ENCODE results near the gene CAPN1.

CAPN1 gene

GRCh38 chr11:65194564-65194963 lies 12.8 kb downstream of the CAPN1 start:
- DNase-seq (ENCODE audit: low spot score): no peak

DNA sequence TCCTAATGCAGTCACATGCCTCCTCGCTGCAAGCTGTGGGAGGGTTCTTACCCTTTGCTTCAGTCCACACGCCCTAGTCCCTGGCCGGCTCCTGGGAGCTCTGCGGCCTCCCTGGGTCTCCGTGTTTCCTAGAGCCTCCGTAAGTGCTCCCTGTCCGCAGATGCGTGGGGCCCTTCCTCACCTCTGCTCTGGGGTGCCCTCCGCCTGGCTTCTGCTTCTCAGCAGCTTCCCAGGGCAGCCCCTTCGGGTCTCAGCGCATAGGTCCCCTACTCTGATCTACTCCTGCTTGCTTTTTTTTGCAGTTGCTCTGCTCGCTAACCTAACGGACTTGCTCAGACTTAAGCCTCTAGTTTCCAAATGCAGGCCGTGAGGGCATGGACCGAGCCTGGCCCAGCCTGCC lies 22.4 kb downstream of the CAPN1 start:
- DNase-seq (ENCODE audit: low spot score): no peak

GRCh38 chr11:65204646-65205601 lies 23.2 kb downstream of the CAPN1 start:
- no peak for DNase-seq (ENCODE audit: low spot score)

- DNase-seq (ENCODE audit: low spot score): no peak
Observed at GRCh38 chr11:65205602-65205967, 23.9 kb downstream of the CAPN1 start.

GRCh38 chr11:65206441-65206841 lies 24.7 kb downstream of the CAPN1 start:
- no peak for DNase-seq (ENCODE audit: low spot score)

DNA sequence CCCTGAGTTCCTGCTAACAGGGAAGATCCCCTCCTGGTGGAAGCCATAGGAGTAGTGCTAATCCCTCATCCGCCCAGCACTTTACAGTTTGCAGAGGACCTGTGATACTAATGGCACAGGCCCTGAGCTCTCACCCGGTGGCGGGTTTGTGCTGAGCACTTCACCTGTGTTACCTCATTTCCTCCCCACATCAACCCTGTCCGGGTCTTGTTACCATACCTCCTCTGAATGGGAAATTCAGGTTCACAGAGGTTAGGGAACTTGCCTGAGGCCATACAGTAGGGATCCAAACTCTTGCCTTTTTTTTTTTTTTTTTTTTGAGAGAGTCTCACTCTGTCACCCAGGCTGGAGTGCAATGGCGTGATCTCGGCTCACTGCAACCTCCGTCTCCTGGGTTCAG lies 25.2 kb downstream of the CAPN1 start:
- no peak for DNase-seq (ENCODE audit: low spot score)

GRCh38 chr11:65207918-65208784 lies 26.4 kb downstream of the CAPN1 start:
- no peak for DNase-seq (ENCODE audit: low spot score)

DNA sequence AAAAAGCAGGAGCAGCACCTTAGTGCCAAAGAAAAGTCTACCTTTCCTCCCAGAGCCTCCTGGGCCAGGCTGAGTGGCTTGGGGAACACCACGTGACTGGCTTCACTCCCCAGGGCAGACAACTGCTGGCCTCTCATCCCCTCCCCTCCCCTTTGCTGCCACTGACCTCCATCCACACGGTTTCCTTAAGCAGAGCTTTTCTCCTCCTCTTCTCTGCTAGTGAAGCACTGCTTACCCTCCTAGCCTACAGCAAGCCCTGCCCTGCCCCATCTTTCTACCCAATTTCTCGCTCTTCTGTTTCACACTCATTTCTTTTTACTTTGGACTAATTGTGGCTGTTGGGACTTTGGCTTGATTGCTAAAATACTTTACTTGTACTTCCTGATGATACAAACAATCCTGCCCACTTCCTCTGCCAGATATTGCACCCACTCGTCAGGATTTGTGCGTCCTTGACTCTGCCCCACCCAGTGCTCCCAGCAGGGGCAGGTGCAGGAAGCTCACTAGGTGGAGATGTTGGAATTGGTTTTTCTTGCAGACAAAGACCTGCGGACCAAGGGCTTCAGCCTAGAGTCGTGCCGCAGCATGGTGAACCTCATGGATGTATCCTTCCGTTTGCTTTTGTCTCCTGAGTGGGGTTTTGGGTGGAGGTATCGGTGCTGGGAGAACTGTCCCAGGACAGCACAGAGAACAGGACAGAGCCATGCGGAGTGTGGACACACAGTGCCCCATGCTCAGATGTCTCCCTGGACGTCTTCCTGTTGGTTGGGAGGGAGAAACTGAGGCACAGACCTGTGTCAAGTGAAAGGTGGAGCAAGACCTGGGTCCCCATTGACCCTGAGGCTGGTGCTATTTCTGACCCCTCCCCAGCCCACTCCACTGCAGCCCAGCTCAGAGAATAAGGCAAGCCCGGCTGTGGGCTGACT lies 27.3 kb downstream of the CAPN1 start:
- no peak for DNase-seq (ENCODE audit: low spot score)

DNA sequence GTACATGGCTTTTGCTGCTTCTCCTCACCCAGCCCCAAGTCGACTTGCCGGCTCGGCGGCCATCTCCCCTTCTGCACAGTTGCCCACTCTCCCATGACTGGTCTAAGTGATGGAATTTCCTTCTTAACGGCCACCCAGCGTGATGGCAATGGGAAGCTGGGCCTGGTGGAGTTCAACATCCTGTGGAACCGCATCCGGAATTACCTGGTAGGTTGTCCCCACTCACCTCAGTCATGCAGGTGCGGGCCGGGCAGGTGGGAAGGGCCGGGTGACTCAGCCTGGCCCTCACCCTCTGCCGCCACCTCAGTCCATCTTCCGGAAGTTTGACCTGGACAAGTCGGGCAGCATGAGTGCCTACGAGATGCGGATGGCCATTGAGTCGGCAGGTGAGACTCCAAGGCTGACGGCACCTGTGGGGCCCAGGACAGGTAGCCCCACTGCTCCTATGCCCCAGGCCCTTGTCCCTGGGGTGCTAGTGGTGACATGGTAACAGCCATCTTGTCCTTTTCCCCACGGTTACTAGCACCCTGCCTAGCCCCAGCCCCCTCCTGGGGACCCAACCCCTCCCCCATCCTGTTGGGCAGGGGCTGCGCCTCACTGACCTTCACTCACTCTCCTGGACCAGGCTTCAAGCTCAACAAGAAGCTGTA lies 28.1 kb downstream of the CAPN1 start:
- DNase-seq (ENCODE audit: low spot score): no peak

GRCh38 chr11:65210361-65210731 lies 28.6 kb downstream of the CAPN1 start:
- no peak for DNase-seq (ENCODE audit: low spot score)

GRCh38 chr11:65210748-65211147 lies 29.0 kb downstream of the CAPN1 start:
- no peak for DNase-seq (ENCODE audit: low spot score)

GRCh38 chr11:65211293-65212105 lies 29.8 kb downstream of the CAPN1 start:
- no peak for DNase-seq (ENCODE audit: low spot score)

DNA sequence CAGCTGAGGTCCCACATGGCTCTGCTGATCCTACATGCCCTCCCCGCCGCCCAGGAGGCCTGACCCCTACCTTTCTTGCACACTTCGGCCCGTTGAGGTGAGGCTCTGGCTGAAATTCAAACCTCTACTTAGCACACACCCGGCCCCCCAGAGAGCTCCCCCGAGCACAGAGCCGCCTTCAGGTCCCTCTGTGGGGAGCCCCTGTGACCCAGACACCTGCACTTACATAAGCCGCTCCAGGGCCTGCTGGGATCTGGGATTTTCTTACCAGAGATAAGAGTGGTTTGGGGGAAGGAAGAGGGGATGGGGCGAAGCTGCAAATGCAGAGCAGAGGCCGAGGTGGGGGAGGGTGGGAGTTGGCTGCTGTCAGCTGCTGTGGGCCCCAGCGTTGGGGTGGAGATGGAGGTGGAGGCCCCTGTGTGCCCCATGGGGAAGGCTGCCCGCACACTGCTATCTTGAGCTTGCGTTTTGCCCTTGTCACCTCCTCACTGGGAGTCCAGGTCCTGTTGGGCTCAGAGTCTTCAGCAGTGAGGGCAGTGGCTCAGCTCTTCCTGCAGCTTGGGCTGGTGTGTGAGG lies 30.6 kb downstream of the CAPN1 start:
- no peak for DNase-seq (ENCODE audit: low spot score)

DNA sequence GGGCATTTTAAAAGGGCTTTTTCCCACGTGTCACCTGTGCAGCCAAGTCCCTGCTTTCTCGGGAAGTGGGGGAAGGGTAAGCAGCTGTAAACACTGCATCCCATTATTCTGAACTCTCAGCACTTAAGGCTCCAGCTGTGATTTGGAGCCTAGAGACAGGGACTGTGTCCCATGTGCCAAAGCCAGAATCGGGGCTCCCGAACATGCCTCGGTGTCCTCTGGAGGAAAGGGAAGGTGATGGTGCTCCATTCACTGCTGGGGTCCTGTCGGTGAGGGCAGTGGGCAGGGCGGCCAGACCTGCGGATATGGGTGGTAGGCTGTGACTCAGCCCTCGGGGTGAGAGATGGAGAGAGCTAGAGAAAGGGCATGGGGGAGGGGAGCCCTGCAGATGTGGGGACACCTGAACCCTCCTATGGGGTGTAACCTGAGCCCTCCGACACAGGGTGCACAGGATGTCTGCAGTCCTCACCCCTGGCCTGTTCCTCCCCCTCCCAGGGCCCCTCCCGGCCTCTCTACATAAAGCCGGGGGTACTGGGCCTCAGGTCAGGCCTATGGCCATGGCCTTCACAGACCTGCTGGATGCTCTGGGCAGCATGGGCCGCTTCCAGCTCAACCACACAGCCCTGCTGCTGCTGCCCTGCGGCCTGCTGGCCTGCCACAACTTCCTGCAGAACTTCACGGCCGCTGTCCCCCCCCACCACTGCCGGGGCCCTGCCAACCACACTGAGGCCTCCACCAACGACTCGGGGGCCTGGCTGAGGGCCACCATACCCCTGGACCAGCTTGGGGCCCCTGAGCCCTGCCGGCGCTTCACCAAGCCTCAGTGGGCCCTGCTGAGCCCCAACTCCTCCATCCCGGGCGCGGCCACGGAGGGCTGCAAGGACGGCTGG lies 31.8 kb downstream of the CAPN1 start:
- no peak for DNase-seq (ENCODE audit: low spot score)

- DNase-seq (ENCODE audit: low spot score): no peak
Observed at GRCh38 chr11:65214212-65214845, 32.6 kb downstream of the CAPN1 start.

- no peak for DNase-seq (ENCODE audit: low spot score)
Observed at GRCh38 chr11:65215441-65216076, 33.8 kb downstream of the CAPN1 start.

DNA sequence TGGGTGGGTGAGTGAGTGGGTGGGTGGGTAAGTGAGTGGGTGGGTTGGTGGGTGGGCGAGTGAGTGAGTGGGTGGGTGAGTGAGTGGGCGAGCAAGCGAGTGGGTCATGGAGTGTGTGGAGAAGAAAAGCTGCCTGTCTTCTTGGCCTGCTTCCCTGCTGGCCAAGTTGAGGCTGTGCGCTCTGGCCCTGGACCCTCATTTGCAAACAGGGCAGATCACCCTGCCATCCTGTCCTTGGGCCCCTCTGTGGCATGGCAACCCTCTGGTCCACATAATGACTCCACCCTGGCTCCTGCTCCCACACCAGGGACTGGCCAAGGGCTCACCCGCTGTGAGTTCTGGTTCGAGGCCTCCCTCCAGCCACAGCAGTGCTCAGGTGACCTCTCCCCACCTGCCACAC lies 35.1 kb downstream of the CAPN1 start:
- DNase-seq (ENCODE audit: low spot score): no peak

All from left forelimb (tissue), 1 donor.